Measurements from ENCODE around the gene POLR1A. TPM values are rescaled to one million over a fixed set of nuclear protein-coding genes. Genes with fewer than 3 reads are reported as not detected.

POLR1A gene
- polyA plus RNA-seq, 2 of the 4 experiments (the other 2 are of a cell fraction): 22.8 to 55.7 TPM

DNA sequence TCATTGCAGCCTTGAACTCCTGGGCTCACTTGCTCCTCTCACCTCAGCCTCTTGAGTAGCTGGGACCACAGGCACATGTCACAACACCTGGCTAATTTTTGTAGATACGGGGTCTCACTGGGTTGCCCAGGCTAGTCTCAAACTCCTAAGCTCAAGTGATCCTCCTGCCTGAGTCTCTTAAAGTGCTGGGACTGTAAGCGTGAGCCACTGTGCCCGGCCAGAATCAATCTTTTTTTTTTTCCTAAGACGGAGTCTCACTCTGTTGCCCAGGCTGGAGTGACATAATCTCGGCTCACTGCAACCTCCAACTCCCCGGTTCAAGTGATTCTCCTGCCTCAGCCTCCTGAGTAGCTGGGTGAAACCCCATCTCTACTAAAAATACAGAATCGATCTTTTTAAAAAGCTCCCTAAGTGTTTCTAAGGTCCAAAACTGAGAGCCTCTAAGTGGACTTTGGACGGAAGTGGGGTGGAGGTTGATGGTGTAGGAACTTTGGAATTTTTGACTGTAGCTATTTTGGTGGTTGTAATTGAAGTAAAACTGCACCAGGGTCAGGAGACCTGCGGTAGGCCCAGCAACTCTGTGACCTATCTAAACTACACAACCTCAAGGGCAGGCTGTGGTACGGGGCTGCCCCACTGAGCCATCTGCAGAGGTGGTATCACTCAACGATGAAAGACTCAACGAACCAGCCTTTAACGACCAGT lies 82.9 kb downstream of the POLR1A start (continued):
- no peak for TF ChIP-seq HOXB13 (CRISPR knock-in tag; IDR thresholded peaks at IDR 0.05; ENCODE audit: low read depth)
- no peak for TF ChIP-seq MAZ (IDR thresholded peaks at IDR 0.05; ENCODE audit: borderline replicate concordance, low read depth, low read length)
- no peak for TF ChIP-seq ZSCAN20 (CRISPR knock-in tag; IDR thresholded peaks at IDR 0.05)

DNA sequence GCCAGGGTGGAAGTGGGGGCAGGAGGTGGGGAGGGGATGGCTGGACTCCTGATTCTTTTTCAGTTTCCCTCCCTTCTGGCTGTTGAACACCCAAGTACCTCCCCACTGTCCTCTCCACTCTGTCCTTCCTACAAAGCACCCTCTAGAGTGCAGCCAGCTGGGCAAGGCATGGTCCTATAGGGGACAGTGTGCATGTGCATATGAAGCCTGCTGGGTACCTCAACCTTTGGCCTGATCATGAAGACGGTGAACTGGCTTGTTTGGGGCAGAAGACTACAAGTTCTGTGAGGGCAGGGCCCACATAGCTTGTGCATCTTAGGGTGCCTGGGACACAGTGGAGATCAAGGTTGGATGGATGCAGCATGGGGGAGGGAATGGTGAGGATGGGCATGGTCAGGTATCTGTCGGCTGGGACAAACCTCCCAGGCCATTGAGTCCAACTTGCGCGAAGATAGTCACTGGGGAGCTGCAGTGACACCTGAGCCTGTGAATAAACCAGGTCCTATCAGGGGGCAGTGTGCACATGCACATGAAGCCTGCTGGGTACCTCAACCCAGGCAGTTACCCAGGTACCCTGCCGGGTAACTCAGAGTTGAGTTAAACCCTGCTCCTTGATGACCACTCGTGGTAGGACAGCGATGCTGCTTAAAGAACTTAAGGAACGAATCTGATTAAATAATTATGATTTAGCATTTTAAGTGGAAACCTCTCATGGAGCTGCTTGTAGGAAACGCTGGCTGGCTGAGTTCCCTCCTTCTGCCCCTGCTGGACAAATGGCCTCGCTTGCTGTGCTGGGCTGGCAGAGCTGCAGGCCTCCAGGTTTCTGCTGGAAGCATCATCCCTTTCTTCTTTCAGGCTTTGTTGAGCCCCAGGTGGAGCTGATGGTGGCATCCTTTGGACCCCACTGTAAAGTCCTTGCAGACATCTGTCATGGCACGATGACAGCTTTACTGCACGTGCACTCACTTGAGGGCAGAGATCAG lies 84.0 kb downstream of the POLR1A start:
- 93% methylated on average over 12 of the region's 12 CpGs for WGBS (ENCODE audit: missing lambda C conversion rate)
- FAIRE-seq (no peak), DNase-seq (ENCODE audit: low read depth in 1 of 2, low spot score in 1 of 2) (peak in 1 of 2 experiments; percentile 26), ATAC-seq (peak; percentile 19 to 26; a peak in 5 of 6 replicates)
- H3K27ac ChIP-seq: peak overlapping the region in 1 of 2 experiments; percentile 30; a peak in 1 of 6 replicates
- ChIA-PET POLR2A (interaction anchor here (0.8 kb wide), 1 partner anchor 132 kb away, joined by 3 read pairs; the partner anchor contains the start of gene ST3GAL5), CTCF (interaction anchor here (0.8 to 3.5 kb wide), 9 partner anchors 8 to 293 kb away, joined by 3 to 30 read pairs (median 6); partner anchors contain the start of gene ST3GAL5)
- peaks cover 15% of the 10 kb centered on the region; the same call in 2 of the 3 replicates for H3K4me1 ChIP-seq
- H3K4me3 ChIP-seq: no peak overlapping the region
- H3K4me2 ChIP-seq: no peak overlapping the region
- TF ChIP-seq, protein P1, sequence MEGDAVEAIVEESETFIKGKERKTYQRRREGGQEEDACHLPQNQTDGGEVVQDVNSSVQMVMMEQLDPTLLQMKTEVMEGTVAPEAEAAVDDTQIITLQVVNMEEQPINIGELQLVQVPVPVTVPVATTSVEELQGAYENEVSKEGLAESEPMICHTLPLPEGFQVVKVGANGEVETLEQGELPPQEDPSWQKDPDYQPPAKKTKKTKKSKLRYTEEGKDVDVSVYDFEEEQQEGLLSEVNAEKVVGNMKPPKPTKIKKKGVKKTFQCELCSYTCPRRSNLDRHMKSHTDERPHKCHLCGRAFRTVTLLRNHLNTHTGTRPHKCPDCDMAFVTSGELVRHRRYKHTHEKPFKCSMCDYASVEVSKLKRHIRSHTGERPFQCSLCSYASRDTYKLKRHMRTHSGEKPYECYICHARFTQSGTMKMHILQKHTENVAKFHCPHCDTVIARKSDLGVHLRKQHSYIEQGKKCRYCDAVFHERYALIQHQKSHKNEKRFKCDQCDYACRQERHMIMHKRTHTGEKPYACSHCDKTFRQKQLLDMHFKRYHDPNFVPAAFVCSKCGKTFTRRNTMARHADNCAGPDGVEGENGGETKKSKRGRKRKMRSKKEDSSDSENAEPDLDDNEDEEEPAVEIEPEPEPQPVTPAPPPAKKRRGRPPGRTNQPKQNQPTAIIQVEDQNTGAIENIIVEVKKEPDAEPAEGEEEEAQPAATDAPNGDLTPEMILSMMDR (IDR thresholded peaks at IDR 0.05): no peak
- TF ChIP-seq KDM5A (IDR thresholded peaks at IDR 0.05) (no peak), TP53 (CRISPR knock-in tag; IDR thresholded peaks at IDR 0.05) (no peak)
- TF ChIP-seq, protein P2, sequence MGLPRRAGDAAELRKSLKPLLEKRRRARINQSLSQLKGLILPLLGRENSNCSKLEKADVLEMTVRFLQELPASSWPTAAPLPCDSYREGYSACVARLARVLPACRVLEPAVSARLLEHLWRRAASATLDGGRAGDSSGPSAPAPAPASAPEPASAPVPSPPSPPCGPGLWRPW (IDR thresholded peaks at IDR 0.05): no peak
- no peaks in the 10 kb centered on the region for H3K9me3 ChIP-seq

GRCh38 chr2:86020984-86021383 lies 84.7 kb downstream of the POLR1A start:
- peaks cover 15% of the 10 kb centered on the region; the same call in 2 of the 3 replicates for H3K4me1 ChIP-seq
- WGBS (ENCODE audit: missing lambda C conversion rate): 93% methylated on average over 7 of the region's 7 CpGs
- TF ChIP-seq RNF2 (IDR thresholded peaks at IDR 0.05; ENCODE audit: borderline replicate concordance, low read depth) (no peak), CHD2 (IDR thresholded peaks at IDR 0.05; ENCODE audit: low read length, partially characterized antibody) (no peak), EHMT2 (IDR thresholded peaks at IDR 0.05; ENCODE audit: low read depth) (no peak), JUNB (IDR thresholded peaks at IDR 0.05) (no peak), ZSCAN20 (CRISPR knock-in tag; IDR thresholded peaks at IDR 0.05) (no peak)
- ChIA-PET CTCF (interaction anchor here (0.6 to 3.5 kb wide), 8 partner anchors 9 to 292 kb away, joined by 3 to 30 read pairs (median 4); partner anchors contain the start of gene ST3GAL5), POLR2A (no interaction called here)
- DNase-seq (ENCODE audit: low read depth in 1 of 2, low spot score in 1 of 2): no peak
- H3K4me2 ChIP-seq: no peak overlapping the region
- no peak for FAIRE-seq
- H3K27ac ChIP-seq: peak overlapping the region in 1 of 2 experiments; percentile 30; a peak in 1 of 6 replicates
- ATAC-seq: peak; percentile 8 to 11; a peak in 3 of 6 replicates
- H3K4me3 ChIP-seq: no peak overlapping the region
- no peaks in the 10 kb centered on the region for H3K9me3 ChIP-seq

DNA sequence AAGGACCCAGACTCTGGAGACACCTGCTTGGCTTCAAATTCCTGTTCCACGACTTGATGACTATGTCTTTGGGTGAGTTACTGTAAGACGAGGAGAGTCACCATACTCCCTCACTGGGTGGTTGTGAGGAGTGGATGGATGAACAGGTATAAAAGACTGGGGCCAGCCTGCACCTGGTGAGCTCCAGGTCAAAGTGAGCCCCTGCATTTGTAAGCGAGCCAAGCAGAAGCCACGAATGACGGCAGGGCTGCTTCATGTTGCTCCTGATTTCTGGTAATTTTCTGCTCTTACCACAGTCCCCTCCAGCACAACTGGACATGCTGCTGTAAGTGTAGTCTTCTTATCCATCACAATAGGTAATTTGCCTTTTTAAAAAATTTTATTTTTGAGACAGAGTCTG lies 86.6 kb downstream of the POLR1A start:
- ChIA-PET POLR2A (no interaction called here), CTCF (interaction anchor here (1.5 to 2.1 kb wide), 2 partner anchors 130 to 131 kb away, joined by 4 to 5 read pairs; no protein-coding TSS in a partner anchor)
- no peak overlapping the region for H3K4me2 ChIP-seq
- ATAC-seq (peak in 1 of 2 experiments; percentile 4; a peak in 2 of 6 replicates), FAIRE-seq (no peak), DNase-seq (ENCODE audit: low read depth in 1 of 2, low spot score in 1 of 2) (no peak)
- H3K27ac ChIP-seq: no peak overlapping the region; a peak in 2 of 6 replicates
- no peak for TF ChIP-seq ELK1 (IDR thresholded peaks at IDR 0.05; ENCODE audit: low read depth, low read length)
- TF ChIP-seq, protein P1 (IDR thresholded peaks at IDR 0.05): no peak
- TF ChIP-seq RNF2 (IDR thresholded peaks at IDR 0.05; ENCODE audit: borderline replicate concordance, low read depth): no peak
- no peak overlapping the region for H3K4me3 ChIP-seq
- H3K9me3 ChIP-seq: peaks cover 12% of the 10 kb centered on the region
- 95% methylated on average over 5 of the region's 5 CpGs for WGBS (ENCODE audit: missing lambda C conversion rate)
- peaks cover 15% of the 10 kb centered on the region; the same call in 2 of the 3 replicates for H3K4me1 ChIP-seq

Data from A549 (cell line).